NOMO-1 treated with DMSO at 0.1 percent for 48 hours (cell line): Measurements from ENCODE around the gene APOL4.
"Not testable (repeated sequence)": the region's sequence is repeated elsewhere in the genome, so short reads cannot be mapped to it uniquely, and the experiment has no call there.

Experiments
- DNase-seq: peaks from one replicate; lab custom pipeline; 2025; ENCODE audit not compliant: unreplicated experiment; lab: John Stamatoyannopoulos, UW

APOL4 gene

GRCh38 chr22:36208914-36209313 is 7.3 kb upstream of the APOL4 start:
- no peak for DNase-seq

DNA sequence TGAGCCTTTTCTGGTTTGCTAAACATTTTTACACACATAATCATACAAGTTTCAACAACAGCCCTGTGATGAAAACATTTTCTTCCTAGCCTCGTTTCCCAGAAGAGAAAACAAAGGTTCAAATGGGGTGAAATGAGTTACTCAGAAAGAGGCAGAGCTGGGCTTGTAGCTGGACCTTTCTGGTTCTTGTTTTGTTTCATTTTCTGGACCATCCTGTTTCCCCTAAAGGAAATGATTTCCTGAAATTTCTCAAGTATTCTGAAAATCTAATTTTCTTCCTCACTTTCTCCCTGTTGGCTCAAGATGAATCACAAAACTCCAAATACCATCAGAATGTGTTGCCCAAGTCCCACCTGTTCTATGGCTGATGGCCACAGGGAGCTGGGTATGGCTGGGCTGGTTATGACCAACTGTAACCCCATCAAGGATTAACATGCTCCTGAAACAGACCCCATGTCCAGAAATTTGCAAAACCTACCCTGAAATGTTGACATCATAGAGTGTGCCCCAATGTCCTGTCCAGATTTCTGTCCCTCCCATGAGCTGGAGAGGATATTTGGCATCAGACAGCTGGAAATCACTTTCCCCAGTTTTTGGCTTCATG is 6.7 kb upstream of the APOL4 start:
- no peak for DNase-seq

DNA sequence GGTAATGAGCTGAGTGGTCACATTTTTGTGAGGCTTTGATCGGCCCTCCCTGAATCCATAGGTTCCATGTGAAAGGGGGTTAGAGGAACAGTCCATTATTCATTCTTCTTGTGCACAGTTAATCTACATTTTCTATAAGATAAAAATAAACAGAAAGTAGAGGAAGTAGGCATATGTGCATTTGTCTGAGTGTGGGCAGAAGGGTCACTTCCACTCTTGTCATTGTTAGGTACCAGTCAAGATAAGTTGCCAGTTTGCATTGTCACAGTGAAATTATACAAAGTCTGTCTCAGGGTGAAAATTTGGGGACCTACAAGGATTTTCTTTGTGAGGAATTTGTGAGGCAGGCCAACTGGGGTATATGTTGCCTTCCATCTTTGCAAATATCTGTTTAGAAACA is 4.6 kb upstream of the APOL4 start:
- DNase-seq = no peak

DNA sequence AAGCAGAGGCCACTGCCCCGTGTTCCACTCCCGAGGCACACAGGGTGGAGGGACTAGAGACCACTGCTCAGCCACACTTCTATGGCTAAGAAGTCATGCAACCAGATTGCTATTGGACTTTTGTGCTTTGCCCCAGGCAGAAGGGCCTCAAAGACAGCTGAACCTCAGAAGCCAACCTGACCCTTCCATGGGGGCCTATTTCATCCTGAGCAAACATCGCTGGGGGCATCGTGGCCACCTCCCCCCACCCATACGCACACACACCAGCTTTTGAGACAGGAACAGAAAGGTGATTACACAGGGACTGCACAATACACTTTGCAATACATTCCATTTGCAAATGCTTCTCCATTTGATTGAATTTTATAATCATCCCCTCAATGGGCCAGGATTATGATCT is 4.0 kb upstream of the APOL4 start:
- DNase-seq = not testable (repeated sequence)

DNA sequence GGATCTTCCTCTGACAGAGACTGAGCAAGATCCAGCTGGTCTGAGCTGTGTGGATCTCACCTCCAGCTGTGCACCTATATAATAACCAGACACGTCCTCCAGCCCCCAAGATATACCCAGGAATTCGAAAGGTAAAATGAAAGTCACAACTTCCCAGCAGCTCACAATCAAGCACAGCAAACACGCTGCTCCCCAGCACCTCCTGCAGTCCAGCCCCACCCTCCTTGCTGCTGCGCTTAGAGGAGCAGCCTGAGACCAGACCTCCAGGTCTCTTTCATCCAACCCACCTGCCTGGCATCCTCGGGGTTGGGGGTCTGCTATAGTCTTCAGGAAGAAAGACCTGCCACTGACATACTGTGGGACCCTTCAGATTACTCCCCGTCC is 3.0 kb upstream of the APOL4 start:
- no peak for DNase-seq

- DNase-seq = no peak
Observed at GRCh38 chr22:36204001-36204631, 2.5 kb upstream of the APOL4 start.

DNA sequence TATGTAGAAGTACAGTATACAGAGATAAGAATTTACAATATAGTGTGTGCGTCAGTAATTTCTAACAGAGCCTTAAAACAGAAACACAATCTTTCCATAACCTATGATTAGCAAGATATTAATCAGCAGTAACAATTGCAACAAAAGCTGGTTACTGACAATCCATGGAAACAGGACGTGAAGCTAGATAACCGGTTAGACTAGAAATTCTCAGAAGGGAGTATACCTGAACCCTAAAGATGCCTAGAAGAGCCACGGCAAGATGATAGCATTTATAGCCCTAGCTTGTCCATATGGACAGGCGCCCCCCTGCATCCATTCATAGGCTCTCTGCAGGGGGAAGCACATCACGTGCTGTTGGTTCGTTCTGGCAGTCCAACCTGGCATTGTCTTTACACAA is 1.8 kb upstream of the APOL4 start:
- not testable (repeated sequence) for DNase-seq

GRCh38 chr22:36202906-36203305 is 1.3 kb upstream of the APOL4 start:
- DNase-seq = not testable (repeated sequence)

DNA sequence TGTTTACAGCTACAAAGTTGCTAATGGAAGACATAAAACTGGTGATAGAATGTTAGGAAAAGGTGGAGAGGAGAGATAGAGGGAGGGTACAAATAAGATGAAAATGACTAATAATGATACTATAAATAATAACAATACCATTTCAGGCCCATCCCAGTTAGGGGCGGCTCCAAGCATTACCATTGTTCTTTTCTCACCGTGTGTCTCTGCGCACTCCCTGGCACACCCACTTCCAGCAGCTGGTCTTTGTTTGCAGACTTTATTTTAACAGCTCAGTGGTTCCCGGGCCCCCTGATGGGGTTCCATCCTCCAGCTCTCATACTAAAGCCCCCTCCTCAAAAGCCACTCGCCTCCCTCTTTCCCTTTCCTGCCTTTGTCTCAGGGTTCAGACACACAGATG is 584 bp downstream of the APOL4 start:
- not testable (repeated sequence) for DNase-seq

GRCh38 chr22:36199001-36199551 is 2.5 kb downstream of the APOL4 start:
- DNase-seq = no peak

- no peak for DNase-seq
Observed at GRCh38 chr22:36198536-36198935, 3.1 kb downstream of the APOL4 start.

- DNase-seq = no peak
Observed at GRCh38 chr22:36197514-36198146, 4.0 kb downstream of the APOL4 start.

- no peak for DNase-seq
Observed at GRCh38 chr22:36197065-36197440, 4.6 kb downstream of the APOL4 start.

DNA sequence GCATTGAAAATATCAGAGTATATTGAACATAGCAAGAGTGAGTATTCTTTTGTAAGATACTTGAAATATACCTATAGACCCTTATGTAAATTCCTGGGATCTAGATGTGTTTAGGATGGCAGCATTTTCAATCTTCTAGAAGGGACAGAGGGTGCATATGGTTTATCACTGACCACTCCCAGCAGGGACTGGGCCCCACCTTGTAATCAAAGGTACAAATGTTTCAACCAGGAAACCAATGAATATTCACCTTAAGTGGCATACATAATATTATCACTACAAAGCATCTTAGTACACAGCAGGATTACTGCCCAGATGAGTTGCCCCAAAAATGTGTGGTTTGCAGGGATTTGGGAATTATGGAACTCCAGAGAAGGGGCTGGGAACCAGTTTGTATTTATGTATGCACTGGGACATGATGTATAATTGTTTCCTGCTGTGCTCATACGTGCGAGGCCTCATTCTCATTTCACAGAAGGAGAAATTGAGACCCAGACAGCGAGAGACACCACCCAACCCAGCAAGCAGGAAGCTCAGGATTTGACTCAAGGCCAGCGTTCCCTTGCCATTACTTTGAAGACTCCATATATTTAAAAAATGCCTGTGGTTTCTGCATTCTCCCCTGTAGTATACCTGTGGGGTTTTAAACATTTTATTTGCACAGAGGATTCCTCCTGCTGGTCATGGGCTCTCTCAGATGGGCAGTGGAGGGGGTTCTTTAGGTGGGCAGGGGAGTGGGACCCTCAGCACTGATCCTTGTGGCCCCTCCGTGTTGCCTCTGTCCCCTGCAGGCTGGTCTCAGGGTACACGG is 5.2 kb downstream of the APOL4 start:
- no peak for DNase-seq

GRCh38 chr22:36194971-36195370 is 6.6 kb downstream of the APOL4 start:
- peak; percentile 52 for DNase-seq

GRCh38 chr22:36194385-36194784 is 7.2 kb downstream of the APOL4 start:
- no peak for DNase-seq

DNA sequence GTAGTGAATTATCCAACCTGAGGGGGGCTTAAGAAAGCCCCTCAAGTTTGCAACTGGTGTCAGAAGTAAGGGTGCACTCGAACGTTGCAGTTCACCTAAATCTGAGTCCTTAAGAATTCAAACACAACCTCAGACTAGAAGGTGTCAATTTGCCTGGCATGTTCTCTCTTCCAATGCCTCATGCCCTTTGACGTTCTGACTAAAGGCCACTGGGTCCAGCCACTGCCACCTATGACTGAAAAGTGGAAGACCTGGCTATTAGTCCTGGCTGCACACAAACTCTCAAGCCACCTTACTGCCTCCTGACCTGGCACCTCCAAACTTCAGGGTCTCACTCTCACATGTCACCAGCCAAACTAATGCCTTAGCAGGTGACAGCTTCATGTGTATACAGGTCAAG is 8.0 kb downstream of the APOL4 start:
- no peak for DNase-seq

DNA sequence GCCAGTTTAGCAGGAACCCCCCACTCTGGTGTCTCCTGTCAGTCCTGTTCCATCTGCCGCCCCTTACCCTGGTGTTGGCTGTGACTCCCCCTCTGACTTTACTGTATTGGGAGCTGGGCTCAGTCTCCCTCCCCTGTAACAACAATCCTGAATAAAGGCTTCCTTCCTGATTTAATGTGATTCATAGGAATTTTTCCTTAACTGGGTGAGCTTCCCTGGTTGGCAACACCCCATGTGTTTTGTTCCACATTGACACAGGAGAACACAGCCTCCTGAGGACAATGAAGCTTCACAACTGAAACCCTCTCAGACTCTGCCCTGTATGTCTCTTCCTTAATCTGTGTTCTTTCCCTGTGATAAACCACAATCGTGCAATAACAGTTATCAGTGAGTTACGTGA is 8.4 kb downstream of the APOL4 start:
- DNase-seq = no peak

GRCh38 chr22:36192542-36192941 is 9.1 kb downstream of the APOL4 start:
- no peak for DNase-seq

DNA sequence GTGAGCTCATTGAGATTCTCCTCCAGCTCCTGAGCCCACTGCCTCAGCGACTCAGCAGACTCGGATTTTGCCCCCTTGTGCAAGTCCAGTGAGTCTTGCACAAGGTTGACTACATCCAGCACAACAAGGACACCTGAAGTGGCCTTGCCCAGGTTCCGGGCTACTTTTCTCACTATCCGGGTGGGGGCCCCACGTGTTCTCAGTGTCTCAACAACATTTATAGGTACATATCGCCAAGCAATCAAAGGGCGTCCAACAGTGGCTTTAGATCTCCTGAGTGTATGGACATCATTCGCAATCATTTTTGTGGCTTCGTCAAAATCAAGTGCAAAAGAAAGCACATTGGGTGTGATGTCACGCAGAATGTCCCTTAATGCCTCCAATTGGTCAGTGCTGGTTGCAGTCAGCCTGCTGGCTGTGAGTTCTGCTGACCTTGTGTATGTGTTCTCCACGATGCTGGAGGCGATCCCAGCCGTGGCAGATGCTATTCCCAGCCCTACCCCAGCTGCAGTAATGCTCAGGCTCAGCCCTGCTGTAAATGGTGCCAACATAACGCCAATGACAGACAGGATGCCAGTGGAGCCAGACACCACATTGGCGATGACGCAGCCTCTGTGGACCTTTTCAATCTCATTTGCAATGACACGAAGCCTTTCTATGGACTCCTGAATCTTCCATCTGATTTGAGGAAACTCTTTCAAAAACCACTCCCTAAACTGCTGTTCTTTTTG is 10.3 kb downstream of the APOL4 start:
- DNase-seq = no peak

DNA sequence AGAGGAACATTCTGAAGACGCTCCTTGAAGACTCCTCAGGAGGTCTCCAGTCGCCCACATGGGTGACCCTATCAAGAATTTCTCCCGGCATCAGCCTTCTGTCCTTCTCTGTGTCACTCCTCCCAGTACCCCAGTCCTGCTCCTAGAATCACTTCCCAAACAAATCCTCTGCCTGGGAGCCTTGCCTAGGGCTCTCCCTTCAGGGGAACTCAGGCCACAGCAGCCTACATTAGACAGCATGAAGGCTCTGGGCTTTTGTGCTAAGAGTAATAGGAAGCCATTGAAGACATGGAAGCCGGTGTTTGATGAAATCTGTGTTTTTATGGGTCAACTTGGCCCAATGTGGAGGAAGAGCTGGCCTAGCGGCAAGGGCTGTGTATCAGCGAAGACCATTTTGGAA is 13.7 kb downstream of the APOL4 start:
- DNase-seq = not testable (repeated sequence)
